ENCODE data around the gene CCZ1B.
"Not testable (repeated sequence)": the region's sequence is repeated elsewhere in the genome, so short reads cannot be mapped to it uniquely, and the experiment has no call there.

CCZ1B gene

GRCh38 chr7:6830026-6830425, 4.0 kb upstream of the CCZ1B start:
- not testable (repeated sequence) for DNase-seq

DNA sequence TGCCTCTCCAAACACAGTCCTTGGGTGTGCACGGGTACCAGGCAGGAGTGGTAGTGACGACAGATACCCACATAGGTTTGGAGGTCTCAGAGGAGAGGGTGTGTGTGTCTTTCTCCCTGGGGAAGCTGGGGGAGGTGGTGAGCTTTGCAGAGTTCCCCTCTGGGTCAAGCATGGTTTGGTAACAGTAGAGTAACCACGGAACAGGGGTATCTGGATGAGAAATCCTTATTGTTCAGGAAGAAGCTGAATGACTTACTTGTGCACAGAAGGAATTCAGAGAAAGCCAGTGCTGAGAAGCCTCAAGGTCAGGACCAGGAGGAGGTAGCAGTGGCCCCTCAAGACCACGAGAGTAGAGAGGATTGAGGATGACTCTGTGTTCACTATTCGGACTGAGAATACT, 3.5 kb upstream of the CCZ1B start:
- DNase-seq: not testable (repeated sequence)

DNA sequence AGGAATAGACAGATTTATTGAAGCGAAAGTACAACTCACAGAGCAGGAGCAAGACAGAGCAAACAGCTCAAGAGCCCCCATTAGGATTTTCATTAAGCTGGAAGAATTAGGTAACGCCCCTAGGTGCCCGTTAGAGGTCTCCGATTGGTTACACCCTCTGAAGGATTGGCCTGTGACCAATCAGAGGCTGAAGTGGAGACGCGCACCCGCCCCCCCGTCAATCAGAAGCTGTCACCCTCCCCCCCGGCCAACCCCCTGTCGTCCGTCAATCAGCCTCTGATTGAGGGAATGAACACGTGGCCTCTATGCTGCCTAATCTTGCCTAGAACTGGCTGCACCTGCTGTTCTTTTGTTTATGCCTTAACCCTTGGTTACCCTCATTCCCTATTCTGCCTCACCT, 1.1 kb upstream of the CCZ1B start:
- DNase-seq: peak; percentile 69

GRCh38 chr7:6825236-6826125, 594 bp downstream of the CCZ1B start:
- DNase-seq: not testable (repeated sequence)

GRCh38 chr7:6821622-6822021, 4.5 kb downstream of the CCZ1B start:
- not testable (repeated sequence) for DNase-seq

GRCh38 chr7:6815470-6815869, 10.6 kb downstream of the CCZ1B start:
- not testable (repeated sequence) for DNase-seq

DNA sequence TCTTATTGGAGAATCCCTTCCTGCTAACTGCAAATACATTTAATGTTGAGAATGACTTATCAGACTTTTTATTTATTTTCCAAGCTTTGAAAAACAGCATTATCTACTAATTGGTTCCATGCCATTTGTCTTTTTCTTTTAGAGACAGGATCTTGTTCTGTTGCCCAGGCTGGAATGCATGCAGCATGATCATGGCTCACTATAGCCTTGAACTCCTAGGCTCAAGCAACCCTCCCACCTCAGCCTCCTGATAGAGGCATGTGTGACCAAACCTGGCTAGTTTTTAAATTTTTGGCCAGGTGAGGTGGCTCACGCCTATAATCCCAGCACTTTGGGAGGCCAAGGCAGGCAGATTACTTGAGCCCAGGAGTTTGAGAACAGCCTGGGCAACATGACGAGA, 13.1 kb downstream of the CCZ1B start:
- not testable (repeated sequence) for DNase-seq

DNA sequence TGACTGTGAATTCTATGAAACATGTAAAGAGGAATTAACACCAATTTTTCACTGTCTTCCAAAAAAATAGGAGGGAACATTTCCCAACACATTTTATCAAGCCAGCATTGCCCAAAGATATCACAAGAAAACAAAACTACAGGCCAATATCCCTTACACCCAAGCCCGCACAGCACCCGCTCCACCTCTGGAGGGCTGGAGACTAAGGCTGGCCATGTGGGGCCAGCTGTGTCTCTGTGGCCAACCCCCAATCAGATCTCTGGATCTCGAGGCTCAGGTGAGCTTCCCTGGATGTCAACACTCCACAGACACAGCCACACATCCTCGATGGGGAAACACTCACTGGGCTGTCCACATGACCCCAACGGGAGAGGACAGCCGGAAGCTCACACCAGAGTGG, 18.1 kb downstream of the CCZ1B start:
- not testable (repeated sequence) for DNase-seq

DNA sequence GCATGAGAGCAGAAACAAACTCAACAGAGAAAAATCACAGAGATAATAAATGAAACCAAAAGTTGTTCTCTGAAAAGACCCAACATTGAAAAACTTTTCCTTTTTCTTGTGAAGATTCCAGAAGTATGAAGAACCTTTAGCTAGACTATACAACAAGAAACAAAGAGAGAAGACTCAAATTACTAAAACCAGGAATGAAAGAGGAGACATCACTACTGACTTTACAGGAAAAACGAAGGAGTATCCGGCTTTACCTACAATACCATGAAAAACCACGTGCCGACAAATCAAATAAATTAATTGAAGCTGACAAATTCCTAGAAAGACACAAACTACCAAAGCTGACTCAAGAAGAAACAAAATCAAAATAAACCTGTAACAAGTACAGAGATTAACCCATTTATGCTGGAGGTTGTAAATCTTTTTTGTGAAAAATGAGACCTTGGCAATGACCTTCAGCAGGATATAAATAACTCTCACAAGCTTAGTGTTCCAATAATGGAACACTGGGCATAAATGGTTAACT, 18.6 kb downstream of the CCZ1B start:
- not testable (repeated sequence) for DNase-seq

DNA sequence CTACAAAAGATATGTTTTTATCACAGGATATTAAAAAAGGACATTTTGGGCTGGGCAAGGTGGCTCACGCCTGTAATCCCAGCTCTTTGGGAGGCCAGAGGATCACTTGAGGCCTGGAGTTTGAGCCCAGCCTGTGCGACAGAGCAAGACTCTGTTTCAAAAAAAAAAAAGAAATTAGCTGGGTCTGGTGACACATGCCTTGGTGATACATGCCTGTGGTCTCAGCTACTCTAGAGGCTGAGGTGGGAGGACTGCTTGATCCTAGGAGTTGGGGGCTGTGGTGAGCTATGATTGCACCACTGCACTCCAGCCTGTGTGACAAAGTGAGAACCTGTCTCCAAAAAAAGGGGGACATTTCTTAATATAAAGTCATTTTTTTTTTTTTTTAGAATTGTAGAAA, 25.7 kb downstream of the CCZ1B start:
- DNase-seq: not testable (repeated sequence)

DNA sequence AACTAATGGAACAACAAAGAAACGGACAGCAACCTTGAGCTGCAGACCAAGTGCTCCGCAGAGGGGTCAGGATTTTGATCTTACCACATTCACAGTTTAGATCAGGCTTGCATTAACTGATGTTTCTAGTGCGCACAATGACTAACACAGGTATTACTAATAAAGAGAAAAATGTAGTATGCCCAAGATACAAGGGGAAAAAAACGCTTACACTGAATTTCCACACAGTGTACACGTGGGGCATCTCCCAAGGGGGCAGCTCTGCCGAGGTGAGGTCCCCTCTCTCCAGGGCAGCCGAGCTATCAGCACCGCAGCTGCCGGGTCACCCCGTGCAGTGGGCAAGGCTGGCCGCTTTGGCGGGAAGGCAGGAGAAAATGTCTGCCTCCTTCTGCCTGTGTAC, 26.2 kb downstream of the CCZ1B start:
- not testable (repeated sequence) for DNase-seq

GRCh38 chr7:6798047-6798446, 28.0 kb downstream of the CCZ1B start:
- DNase-seq: not testable (repeated sequence)

GRCh38 chr7:6797218-6797617, 28.9 kb downstream of the CCZ1B start:
- DNase-seq: not testable (repeated sequence)

DNA sequence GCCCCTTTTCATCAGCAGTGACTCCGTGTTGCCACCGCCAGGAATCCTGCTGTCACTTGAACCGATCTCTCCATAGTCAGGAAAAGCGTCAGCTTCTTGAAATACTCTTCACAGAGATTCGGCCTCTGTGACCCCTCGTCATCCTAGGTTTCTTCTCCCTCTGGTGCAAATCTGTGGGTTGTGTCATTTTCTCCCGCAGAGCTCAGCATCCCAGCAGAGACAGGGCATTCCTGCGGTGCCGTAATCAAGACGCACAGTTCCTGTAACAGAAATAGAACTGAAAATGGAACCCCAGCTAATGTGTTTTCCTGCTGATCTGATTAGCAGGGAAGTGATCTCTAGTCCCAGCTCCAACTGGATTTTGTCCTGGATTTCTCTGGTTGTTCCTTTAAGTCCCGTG, 31.8 kb downstream of the CCZ1B start:
- not testable (repeated sequence) for DNase-seq

- not testable (repeated sequence) for DNase-seq
Measured at GRCh38 chr7:6792113-6792872, 33.8 kb downstream of the CCZ1B start.

- DNase-seq: not testable (repeated sequence)
Measured at GRCh38 chr7:6789353-6789752, 36.7 kb downstream of the CCZ1B start.

- DNase-seq: not testable (repeated sequence)
Measured at GRCh38 chr7:6781581-6781980, 44.5 kb downstream of the CCZ1B start.

GRCh38 chr7:6761186-6761585, 64.9 kb downstream of the CCZ1B start:
- DNase-seq: not testable (repeated sequence)

DNA sequence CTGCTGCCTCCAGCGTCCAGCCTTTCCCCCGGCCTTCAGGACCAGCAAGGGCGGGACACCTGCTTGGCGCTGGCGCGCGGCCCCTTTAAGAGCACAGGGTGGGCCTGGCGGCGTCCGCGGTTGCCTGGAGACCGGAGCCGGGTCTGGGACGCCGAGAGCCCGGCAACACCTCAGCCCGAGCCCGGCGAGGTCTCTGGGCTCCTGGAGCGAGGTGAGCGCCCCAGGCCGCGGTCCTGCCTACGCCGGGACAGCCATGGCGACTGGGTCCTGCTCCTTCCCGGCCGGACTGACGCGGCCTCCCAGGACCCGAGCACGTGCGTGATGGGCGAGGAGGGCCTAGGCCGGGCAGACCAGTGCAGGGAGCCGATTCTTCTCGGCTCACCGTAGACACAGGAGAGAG, 72.1 kb downstream of the CCZ1B start, which contains the start of gene RSPH10B2:
RSPH10B2 (plus strand) TSS at position 140 of the 400 bp plus-strand sequence. CDS start 3,575 bp downstream, outside the sequence.
- not testable (repeated sequence) for DNase-seq

DNA sequence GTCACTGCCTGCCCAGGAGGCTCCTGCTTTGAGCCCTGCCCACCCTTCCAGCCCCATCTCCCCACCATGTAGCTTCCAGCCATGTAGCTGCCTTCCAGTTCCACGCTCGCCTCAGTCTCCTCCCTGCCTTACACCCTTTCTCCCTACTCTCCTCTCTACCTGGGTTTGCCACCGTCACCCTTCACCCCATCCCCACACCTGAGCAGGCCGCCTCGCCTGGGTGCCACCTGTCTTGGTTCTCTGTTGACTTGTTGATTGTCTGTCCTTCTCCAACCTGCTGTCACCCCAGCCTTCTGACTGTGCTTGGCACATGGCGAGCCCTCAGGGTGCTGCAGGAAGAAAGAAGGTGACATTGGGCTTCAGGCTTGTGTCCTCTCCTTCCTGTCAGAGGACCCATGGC, 75.9 kb downstream of the CCZ1B start:
- DNase-seq: not testable (repeated sequence)

DNA sequence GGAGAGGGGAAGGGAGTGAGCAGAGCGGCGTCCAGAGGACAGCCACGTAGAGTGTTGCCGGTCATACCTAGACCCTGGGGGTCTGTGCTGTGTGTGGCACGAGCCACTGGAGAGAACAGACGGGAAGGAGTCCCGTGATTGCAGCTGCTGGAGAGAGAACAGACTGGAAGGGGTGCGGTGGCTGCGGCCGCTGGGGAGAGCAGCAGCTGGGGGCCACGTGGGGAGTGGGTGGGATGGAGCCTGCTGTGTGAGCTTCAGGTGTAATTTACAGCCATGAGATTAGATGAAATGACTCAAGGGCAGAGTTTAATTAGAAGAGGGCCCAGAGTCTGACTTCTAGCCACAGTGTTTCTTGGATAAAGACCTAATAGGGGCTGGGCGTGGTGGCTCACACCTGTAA, 76.7 kb downstream of the CCZ1B start:
- not testable (repeated sequence) for DNase-seq

Data from NCI-H2029 treated with DMSO at 0.1 percent for 48 hours (cell line).